ENCODE measurements around the gene SIVA1.

Gene SIVA1

DNA sequence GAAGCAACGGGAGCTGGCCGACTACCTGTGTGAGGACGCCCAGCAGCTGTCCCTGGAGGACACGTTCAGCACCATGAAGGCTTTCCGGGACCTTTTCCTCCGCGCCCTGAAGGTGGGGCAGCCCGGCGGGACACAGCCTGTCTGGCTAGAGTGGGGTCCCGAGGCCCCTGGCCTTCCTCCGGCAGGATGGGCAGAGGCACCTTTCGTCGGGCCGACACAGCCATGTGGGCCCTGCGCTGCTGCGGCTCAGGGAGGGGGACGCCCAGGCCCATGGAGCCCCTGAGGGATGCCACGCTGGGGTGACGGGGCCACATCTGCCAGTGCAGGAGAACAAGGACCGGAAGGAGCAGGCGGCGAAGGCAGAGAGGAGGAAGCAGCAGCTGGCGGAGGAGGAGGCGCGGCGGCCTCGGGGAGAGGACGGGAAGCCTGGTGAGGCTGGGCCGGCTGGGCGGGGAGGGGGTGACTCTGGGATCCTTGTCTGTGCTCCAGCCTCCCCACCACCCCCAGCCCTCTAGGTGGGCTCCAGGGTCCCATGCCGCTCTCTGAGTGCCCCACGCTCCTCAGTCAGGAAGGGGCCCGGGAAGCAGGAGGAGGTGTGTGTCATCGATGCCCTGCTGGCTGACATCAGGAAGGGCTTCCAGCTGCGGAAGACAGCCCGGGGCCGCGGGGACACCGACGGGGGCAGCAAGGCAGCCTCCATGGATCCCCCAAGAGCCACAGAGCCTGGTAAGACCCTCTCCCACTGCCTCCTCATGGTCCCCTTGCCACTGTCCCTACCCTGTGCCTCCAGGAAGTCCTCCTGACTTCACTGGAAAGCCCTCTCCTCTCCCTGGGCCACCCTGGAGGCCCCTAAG is 39.8 kb upstream of the SIVA1 start:
- Histone ChIP-seq H3K36me3 (ENCODE audit: control insufficient read depth, insufficient read depth, low read length) (peaks cover 59% of the 10 kb centered on the region), H3K4me1 (ENCODE audit: control insufficient read depth, insufficient read depth, low read length) (no peaks in the 10 kb centered on the region), H3K9me3 (ENCODE audit: control insufficient read depth, insufficient read depth, low read length) (no peaks in the 10 kb centered on the region), H3K4me3 (ENCODE audit: low read depth, low read length) (no peak overlapping the region), H3K27me3 (ENCODE audit: control insufficient read depth, insufficient read depth, low read length) (no peaks in the 10 kb centered on the region), H3K9ac (ENCODE audit: low read depth, low read length) (no peak overlapping the region)

DNA sequence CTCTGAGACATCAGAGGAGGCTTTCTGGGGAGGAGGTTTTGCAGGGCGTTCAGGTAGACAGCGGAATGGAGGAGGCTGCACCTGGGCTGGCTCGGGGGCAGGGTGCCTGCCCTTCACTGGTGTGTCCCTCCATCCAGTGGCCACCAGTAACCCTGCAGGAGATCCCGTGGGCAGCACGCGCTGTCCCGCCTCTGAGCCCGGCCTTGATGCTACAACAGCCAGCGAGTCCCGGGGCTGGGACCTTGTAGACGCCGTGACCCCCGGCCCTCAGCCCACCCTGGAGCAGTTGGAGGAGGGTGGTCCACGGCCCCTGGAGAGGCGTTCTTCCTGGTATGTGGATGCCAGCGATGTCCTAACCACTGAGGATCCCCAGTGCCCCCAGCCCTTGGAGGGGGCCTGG is 38.9 kb upstream of the SIVA1 start:
- Histone ChIP-seq H3K4me3 (ENCODE audit: low read depth, low read length) (no peak overlapping the region), H3K4me1 (ENCODE audit: control insufficient read depth, insufficient read depth, low read length) (no peaks in the 10 kb centered on the region), H3K36me3 (ENCODE audit: control insufficient read depth, insufficient read depth, low read length) (peaks cover 57% of the 10 kb centered on the region), H3K27me3 (ENCODE audit: control insufficient read depth, insufficient read depth, low read length) (no peaks in the 10 kb centered on the region), H3K9ac (ENCODE audit: low read depth, low read length) (no peak overlapping the region), H3K9me3 (ENCODE audit: control insufficient read depth, insufficient read depth, low read length) (no peaks in the 10 kb centered on the region)

DNA sequence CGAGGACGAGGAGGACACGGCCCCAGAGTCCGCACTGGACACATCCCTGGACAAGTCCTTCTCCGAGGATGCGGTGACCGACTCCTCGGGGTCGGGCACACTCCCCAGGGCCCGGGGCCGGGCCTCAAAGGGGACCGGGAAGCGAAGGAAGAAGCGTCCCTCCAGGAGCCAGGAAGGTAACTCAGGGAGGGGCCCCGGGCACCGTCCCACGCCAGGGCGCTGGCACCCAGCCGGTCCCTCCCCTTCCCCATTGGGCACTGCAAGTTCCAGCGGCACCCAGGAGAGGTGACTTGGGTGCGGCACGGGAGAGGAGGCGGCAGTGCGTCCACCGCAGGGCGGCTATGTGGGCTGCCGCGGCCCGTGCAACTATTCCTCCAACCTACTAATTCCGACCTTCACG is 38.3 kb upstream of the SIVA1 start:
- Histone ChIP-seq H3K4me1 (ENCODE audit: control insufficient read depth, insufficient read depth, low read length) (no peaks in the 10 kb centered on the region), H3K27me3 (ENCODE audit: control insufficient read depth, insufficient read depth, low read length) (no peaks in the 10 kb centered on the region), H3K9me3 (ENCODE audit: control insufficient read depth, insufficient read depth, low read length) (no peaks in the 10 kb centered on the region), H3K4me3 (ENCODE audit: low read depth, low read length) (no peak overlapping the region), H3K9ac (ENCODE audit: low read depth, low read length) (no peak overlapping the region), H3K36me3 (ENCODE audit: control insufficient read depth, insufficient read depth, low read length) (peaks cover 57% of the 10 kb centered on the region)

DNA sequence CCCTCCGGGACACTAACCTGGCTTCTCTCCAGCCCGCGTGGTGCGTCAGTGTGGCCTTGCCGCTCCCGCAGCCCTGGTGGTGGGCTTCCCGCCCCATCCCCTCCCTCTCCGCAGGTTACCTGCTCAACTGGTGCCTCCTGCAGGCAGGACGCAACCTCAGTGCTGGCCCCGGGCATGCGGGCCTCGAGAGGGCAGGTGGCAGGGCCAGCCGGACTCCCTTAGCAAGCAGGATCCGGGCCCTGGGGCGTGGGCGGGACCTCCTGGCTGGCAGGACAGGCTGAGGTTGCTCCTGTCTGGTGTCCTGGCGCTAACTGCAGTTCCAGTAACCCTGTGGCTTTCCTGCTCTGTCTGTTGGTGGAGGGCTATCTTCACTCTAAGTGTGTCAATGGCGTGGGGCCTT is 37.5 kb upstream of the SIVA1 start:
- no peaks in the 10 kb centered on the region for H3K27me3 ChIP-seq (ENCODE audit: control insufficient read depth, insufficient read depth, low read length)
- peaks cover 53% of the 10 kb centered on the region for H3K36me3 ChIP-seq (ENCODE audit: control insufficient read depth, insufficient read depth, low read length)
- H3K9me3 ChIP-seq (ENCODE audit: control insufficient read depth, insufficient read depth, low read length): no peaks in the 10 kb centered on the region
- no peaks in the 10 kb centered on the region for H3K4me1 ChIP-seq (ENCODE audit: control insufficient read depth, insufficient read depth, low read length)
- no peak overlapping the region for H3K9ac ChIP-seq (ENCODE audit: low read depth, low read length)
- H3K4me3 ChIP-seq (ENCODE audit: low read depth, low read length): no peak overlapping the region

DNA sequence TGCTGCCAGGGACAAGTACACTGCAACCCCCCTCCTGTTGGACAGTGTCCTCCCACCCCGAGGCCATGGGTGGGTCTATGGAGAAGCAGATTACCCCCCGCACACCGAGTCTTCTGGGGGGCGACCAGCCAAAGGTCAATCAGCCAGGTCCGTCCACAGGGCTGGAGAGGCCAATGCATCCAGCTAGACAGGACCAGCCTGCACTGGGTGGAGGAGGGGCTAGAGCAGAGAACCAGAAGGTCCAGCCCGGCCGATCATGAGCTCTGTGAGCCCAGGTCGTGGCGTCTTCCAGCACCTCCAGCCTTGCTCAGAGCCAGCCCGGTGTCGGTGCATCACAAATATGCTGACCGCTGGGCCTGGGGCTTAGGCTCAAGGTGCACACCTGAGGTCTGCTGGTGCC is 37.1 kb upstream of the SIVA1 start:
- H3K36me3 ChIP-seq (ENCODE audit: control insufficient read depth, insufficient read depth, low read length): peaks cover 48% of the 10 kb centered on the region
- H3K27me3 ChIP-seq (ENCODE audit: control insufficient read depth, insufficient read depth, low read length): no peaks in the 10 kb centered on the region
- H3K4me3 ChIP-seq (ENCODE audit: low read depth, low read length): no peak overlapping the region
- no peak overlapping the region for H3K9ac ChIP-seq (ENCODE audit: low read depth, low read length)
- H3K9me3 ChIP-seq (ENCODE audit: control insufficient read depth, insufficient read depth, low read length): no peaks in the 10 kb centered on the region
- no peaks in the 10 kb centered on the region for H3K4me1 ChIP-seq (ENCODE audit: control insufficient read depth, insufficient read depth, low read length)

DNA sequence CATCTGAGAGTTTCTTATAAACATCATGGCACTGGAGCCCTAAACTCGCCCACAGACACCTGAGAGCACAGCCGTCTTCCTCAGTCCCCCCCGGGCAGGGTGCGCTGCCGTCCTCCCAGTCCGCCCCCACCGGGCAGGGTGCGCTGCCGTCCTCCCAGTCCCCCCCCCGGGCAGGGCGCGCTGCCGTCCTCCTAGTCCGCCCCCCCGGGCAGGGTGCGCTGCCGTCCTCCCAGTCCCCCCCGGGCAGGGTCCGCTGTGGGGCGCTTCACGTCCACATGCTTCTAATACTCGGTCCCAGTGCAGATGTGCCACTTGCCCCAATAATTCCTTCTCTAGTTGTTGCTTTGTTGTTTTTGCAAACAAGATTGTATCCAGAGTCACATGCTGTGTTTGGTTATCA is 35.8 kb upstream of the SIVA1 start:
- Histone ChIP-seq H3K4me3 (ENCODE audit: low read depth, low read length) (no peak overlapping the region), H3K27me3 (ENCODE audit: control insufficient read depth, insufficient read depth, low read length) (no peaks in the 10 kb centered on the region), H3K9ac (ENCODE audit: low read depth, low read length) (no peak overlapping the region), H3K36me3 (ENCODE audit: control insufficient read depth, insufficient read depth, low read length) (peaks cover 38% of the 10 kb centered on the region), H3K9me3 (ENCODE audit: control insufficient read depth, insufficient read depth, low read length) (no peaks in the 10 kb centered on the region), H3K4me1 (ENCODE audit: control insufficient read depth, insufficient read depth, low read length) (no peaks in the 10 kb centered on the region)

DNA sequence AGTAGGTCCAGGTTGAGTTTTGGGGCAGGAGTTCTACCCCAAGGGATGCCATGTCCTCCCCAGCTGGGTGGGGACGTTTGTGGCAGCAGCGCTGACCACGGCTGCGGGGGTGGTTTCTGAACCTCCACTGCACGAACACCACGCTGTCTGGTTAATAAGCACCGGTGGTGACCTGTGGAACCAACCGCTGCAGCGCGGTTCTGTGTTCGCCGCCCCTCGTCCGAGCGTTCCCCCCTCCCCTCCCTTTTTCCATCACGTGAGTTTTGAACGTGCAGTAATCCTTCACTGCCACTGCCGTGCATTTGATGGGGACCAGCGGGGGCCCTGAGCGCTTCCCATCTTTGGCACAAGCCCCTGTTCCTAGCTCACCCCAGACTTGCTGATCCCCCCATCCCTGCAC is 35.3 kb upstream of the SIVA1 start:
- Histone ChIP-seq H3K4me3 (ENCODE audit: low read depth, low read length) (no peak overlapping the region), H3K9ac (ENCODE audit: low read depth, low read length) (no peak overlapping the region), H3K36me3 (ENCODE audit: control insufficient read depth, insufficient read depth, low read length) (peaks cover 33% of the 10 kb centered on the region), H3K4me1 (ENCODE audit: control insufficient read depth, insufficient read depth, low read length) (no peaks in the 10 kb centered on the region), H3K9me3 (ENCODE audit: control insufficient read depth, insufficient read depth, low read length) (no peaks in the 10 kb centered on the region), H3K27me3 (ENCODE audit: control insufficient read depth, insufficient read depth, low read length) (no peaks in the 10 kb centered on the region)

DNA sequence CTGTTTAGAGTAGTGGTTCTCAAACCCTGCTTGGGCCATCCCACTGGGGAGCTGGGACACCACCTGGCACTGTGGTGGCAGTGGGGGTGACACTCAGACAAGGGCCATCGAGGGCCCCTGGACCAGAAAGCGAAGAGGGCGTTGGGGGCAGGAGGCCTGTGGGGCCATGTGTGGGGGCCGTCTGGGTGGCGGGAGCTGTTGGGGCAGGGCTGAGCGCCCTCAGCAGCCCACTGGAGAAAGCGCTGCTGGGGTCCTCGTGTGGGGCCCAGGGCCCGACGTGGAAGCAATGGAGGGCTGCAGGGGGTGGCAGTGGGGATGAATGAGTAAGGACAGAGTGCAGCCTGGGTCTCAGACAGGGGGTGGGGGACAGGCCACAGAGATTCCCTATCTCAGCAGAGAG is 34.8 kb upstream of the SIVA1 start:
- peaks cover 28% of the 10 kb centered on the region for H3K36me3 ChIP-seq (ENCODE audit: control insufficient read depth, insufficient read depth, low read length)
- H3K9me3 ChIP-seq (ENCODE audit: control insufficient read depth, insufficient read depth, low read length): no peaks in the 10 kb centered on the region
- no peak overlapping the region for H3K9ac ChIP-seq (ENCODE audit: low read depth, low read length)
- H3K4me3 ChIP-seq (ENCODE audit: low read depth, low read length): no peak overlapping the region
- H3K4me1 ChIP-seq (ENCODE audit: control insufficient read depth, insufficient read depth, low read length): no peaks in the 10 kb centered on the region
- H3K27me3 ChIP-seq (ENCODE audit: control insufficient read depth, insufficient read depth, low read length): no peaks in the 10 kb centered on the region

DNA sequence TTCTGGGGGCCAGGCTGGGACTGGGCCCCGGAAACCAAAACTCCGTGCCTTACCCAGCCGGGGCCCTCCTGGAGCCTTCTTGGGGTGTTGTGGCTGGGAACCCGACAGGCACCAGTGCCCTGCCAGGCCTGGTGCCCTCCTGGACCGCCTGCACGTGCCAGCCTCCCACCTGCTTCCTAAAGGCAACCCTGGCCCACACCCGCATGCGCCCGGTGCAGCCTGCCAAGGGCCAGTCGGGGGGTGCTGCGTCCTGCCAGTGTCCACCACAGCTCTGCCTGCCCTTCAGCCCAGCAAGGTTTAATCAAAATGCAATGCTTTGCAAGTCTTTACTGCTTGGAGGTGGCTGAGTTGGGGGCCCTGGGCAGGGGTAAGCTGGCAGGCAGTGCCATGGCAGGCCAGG is 34.1 kb upstream of the SIVA1 start:
- no peak overlapping the region for H3K4me3 ChIP-seq (ENCODE audit: low read depth, low read length)
- H3K9me3 ChIP-seq (ENCODE audit: control insufficient read depth, insufficient read depth, low read length): no peaks in the 10 kb centered on the region
- no peak overlapping the region for H3K9ac ChIP-seq (ENCODE audit: low read depth, low read length)
- no peaks in the 10 kb centered on the region for H3K4me1 ChIP-seq (ENCODE audit: control insufficient read depth, insufficient read depth, low read length)
- peaks cover 21% of the 10 kb centered on the region for H3K36me3 ChIP-seq (ENCODE audit: control insufficient read depth, insufficient read depth, low read length)
- H3K27me3 ChIP-seq (ENCODE audit: control insufficient read depth, insufficient read depth, low read length): no peaks in the 10 kb centered on the region

DNA sequence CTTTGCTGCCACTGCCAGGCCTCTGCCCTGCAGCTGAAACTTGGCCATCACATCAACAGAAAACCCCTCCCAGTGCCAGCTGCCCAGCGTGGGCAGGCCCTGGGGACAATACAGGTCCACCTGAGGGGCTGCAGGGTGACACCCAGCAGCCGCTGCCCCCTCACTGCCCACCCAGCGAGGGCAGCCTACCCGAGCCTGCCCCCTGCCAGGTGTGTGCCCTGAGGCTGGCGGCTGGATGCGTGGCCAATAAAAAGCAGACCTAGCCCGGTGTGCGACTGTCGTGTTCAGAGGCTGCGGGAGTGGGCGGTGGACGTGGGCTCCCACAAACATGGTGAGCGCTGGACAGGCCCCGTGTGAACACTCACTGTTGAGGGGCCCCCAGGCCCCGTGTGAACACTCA is 33.6 kb upstream of the SIVA1 start:
- H3K9me3 ChIP-seq (ENCODE audit: control insufficient read depth, insufficient read depth, low read length): no peaks in the 10 kb centered on the region
- H3K9ac ChIP-seq (ENCODE audit: low read depth, low read length): no peak overlapping the region
- peaks cover 16% of the 10 kb centered on the region for H3K36me3 ChIP-seq (ENCODE audit: control insufficient read depth, insufficient read depth, low read length)
- H3K27me3 ChIP-seq (ENCODE audit: control insufficient read depth, insufficient read depth, low read length): no peaks in the 10 kb centered on the region
- no peaks in the 10 kb centered on the region for H3K4me1 ChIP-seq (ENCODE audit: control insufficient read depth, insufficient read depth, low read length)
- H3K4me3 ChIP-seq (ENCODE audit: low read depth, low read length): no peak overlapping the region

DNA sequence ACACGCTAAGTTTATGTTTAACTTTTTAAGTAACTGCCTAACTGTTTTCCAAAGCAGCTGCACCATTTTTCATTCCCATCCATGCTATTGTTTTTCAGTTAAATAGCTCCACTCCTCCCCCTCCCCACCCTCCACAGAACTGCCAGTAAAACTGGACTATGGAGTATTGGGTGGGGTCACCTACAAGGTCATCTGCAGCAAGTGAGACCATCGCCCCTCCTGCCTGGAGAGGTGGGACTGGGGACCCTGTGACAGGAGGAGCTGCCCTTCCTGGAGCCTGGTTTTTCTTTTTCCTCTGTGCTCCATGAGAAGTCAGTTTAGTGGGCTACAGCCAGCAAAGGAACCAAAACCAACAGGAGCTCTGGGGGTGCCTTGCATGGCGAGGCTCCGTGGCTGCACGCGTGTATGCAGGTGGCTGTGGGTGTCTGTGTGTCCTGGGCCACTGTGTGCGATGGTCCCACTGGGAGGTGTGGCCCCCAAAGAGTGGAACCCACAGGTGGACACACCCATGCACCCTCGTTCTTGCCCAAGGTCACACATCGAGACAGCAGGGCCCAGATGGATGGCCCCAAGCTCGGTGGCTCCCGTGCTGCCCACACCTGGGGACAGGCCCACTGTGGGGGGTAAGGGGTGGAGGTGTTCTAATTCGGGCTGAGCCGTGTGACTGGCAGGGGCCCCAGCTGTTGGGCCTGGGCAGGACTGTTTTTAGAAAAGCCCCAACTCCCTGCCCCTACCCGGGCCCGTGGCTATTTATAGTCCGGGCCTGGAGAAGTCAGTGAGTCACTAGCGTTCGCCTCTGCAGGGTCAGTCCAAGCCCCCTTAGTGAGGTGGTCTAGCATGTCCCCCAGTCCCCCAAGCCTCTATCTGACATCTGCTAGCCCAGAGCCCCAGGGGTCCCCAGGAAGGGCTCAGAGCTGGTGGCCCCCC is 31.2 kb upstream of the SIVA1 start:
- Histone ChIP-seq H3K9ac (ENCODE audit: low read depth, low read length) (no peak overlapping the region), H3K36me3 (ENCODE audit: control insufficient read depth, insufficient read depth, low read length) (no peaks in the 10 kb centered on the region), H3K27me3 (ENCODE audit: control insufficient read depth, insufficient read depth, low read length) (no peaks in the 10 kb centered on the region), H3K4me1 (ENCODE audit: control insufficient read depth, insufficient read depth, low read length) (no peaks in the 10 kb centered on the region), H3K4me3 (ENCODE audit: low read depth, low read length) (no peak overlapping the region), H3K9me3 (ENCODE audit: control insufficient read depth, insufficient read depth, low read length) (no peaks in the 10 kb centered on the region)

Data from iPS-15b (cell line).